Caco-2 (cell line): ENCODE measurements around the gene CKAP4. TPM values are rescaled to one million over a fixed set of nuclear protein-coding genes. Genes with fewer than 3 reads are reported as not detected.

Source experiments
- BruUV-seq: library from RNA; stranded (reverse); fragments of 400-500 nt; replicated peaks from 2 replicates; lab custom pipeline; 2021; lab: Mats Ljungman, UMichigan
- CTCF ChIA-PET: fragments of 300-600 bp; sonication (Branson Sonifier 250); formaldehyde crosslinking; loops from one replicate; lab custom pipeline; 2022; ENCODE audit warnings: antibody characterized with exemption; lab: Charles Lee
- POLR2A ChIA-PET: fragments of 300-600 bp; sonication (Branson Sonifier 250); formaldehyde crosslinking; loops from one replicate; lab custom pipeline; 2022; ENCODE audit warnings: antibody characterized with exemption; lab: Charles Lee
- DNase-seq, 2 experiments: peaks; one replicate each; pipeline versions ENCODE4 v3.0.0 to v3.0.0-alpha.2; 2020 to 2022
- H3K27me3 ChIP-seq: replicated peaks from 2 replicates; pipeline ENCODE4 v1.6.0; 2011; ENCODE audit warnings: low read length; ENCODE audit not compliant: control insufficient read depth, insufficient read depth
- H3K36me3 ChIP-seq: 2 replicates; pipeline ENCODE4 v1.5.1; 2011; ENCODE audit warnings: low read length; ENCODE audit not compliant: control insufficient read depth, insufficient read depth
- H3K4me1 ChIP-seq: fragments of 250-450 bp; sonication (Bioruptor Pico); 2 replicates; pipeline ENCODE4 v1.5.1; 2020; ENCODE audit warnings: mild to moderate bottlenecking
- H3K4me3 ChIP-seq: 2 replicates; pipeline ENCODE4 v1.5.1; 2011; ENCODE audit warnings: low read depth, mild to moderate bottlenecking, control low read depth, low read length
- H3K9me3 ChIP-seq: fragments of 250-450 bp; sonication (Bioruptor Pico); 2 replicates; pipeline ENCODE4 v1.5.1; 2020; ENCODE audit warnings: mild to moderate bottlenecking, moderate library complexity
- H3K27ac Mint-ChIP-seq: one replicate; pipeline ENCODE4 v1.8.0; 2022; ENCODE audit warnings: mixed read lengths; ENCODE audit not compliant: unreplicated experiment
- H3K27me3 Mint-ChIP-seq: one replicate; pipeline ENCODE4 v1.8.0; 2022; ENCODE audit warnings: mixed read lengths; ENCODE audit not compliant: insufficient read depth, unreplicated experiment
- H3K36me3 Mint-ChIP-seq: one replicate; pipeline ENCODE4 v1.8.0; 2022; ENCODE audit warnings: mild to moderate bottlenecking, mixed read lengths; ENCODE audit not compliant: insufficient read depth, unreplicated experiment
- H3K4me1 Mint-ChIP-seq: one replicate; pipeline ENCODE4 v1.8.0; 2022; ENCODE audit warnings: low read depth, mixed read lengths; ENCODE audit not compliant: unreplicated experiment
- H3K4me3 Mint-ChIP-seq: one replicate; pipeline ENCODE4 v1.8.0; 2022; ENCODE audit warnings: mild to moderate bottlenecking, moderate library complexity, mixed read lengths; ENCODE audit not compliant: unreplicated experiment
- H3K9me3 Mint-ChIP-seq: one replicate; pipeline ENCODE4 v1.8.0; 2022; ENCODE audit warnings: mixed read lengths; ENCODE audit not compliant: unreplicated experiment
- intact Hi-C: fragments of 100-400 bp; cut with micrococcal nuclease; formaldehyde crosslinking; loops from one replicate; pipeline ENCODE4 v1.10.0; 2022; ENCODE audit not compliant: unreplicated experiment
- total RNA-seq: library from RNA; stranded (reverse); gene quantifications from 2 replicates; pipeline ENCODE4 v1.2.3, GENCODE V29; 2022
- TF ChIP-seq, protein P1 (sequence below), 2 experiments: fragments of 200-600 bp in 1 of 2; IDR thresholded peaks; 1 replicate in 1 of 2; 2 replicates in 1 of 2; pipeline versions ENCODE4 v1.5.1 to v1.8.0; 2011 to 2022; ENCODE audit warnings: antibody characterized with exemption in 1 of 2, control low read depth in 1 of 2, inconsistent platforms in 1 of 2, low read depth in 1 of 2, low read length in 1 of 2, mild to moderate bottlenecking in 1 of 2, moderate library complexity in 1 of 2; ENCODE audit not compliant: insufficient read depth in 1 of 2, severe bottlenecking in 1 of 2, unreplicated experiment in 1 of 2

CKAP4 gene
- total RNA-seq, 1 experiment from 2014 or later: 63.1 TPM

DNA sequence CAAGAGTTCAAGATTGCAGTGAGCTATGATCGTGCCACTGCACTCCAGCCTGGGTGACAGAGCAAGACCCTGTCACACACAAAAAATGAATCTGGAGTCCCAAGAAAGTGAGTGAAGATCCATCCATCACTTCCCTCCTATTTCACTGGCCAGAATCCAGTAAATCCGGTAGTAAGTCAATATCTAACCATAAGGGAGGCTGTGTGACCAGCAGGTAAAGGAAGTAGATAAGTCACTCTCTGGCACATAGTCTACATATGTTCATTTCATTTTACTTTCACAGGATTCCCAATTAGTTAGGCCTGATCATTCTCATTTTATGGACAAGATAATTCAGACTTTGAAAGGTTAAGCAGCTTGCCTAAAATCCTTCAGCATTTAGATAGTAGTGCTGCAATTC, 42.8 kb upstream of the CKAP4 start:
- DNase-seq: no peak
- no TSS peak for BruUV-seq
- H3K4me1 Mint-ChIP-seq: peaks cover 7% of the 10 kb centered on the region
- Histone ChIP-seq H3K36me3 (no peaks in the 10 kb centered on the region), H3K27me3 (no peaks in the 10 kb centered on the region), H3K4me3 (no peak overlapping the region), H3K4me1 (peaks cover 15% of the 10 kb centered on the region), H3K9me3 (no peaks in the 10 kb centered on the region)
- POLR2A ChIA-PET: no interaction called here
- no peaks in the 10 kb centered on the region for H3K36me3 Mint-ChIP-seq
- H3K4me3 Mint-ChIP-seq: no peak overlapping the region
- H3K27ac Mint-ChIP-seq: no peak overlapping the region
- intact Hi-C loops: no loop called here
- H3K9me3 Mint-ChIP-seq: no peaks in the 10 kb centered on the region
- no peaks in the 10 kb centered on the region for H3K27me3 Mint-ChIP-seq
- TF ChIP-seq, protein P1, sequence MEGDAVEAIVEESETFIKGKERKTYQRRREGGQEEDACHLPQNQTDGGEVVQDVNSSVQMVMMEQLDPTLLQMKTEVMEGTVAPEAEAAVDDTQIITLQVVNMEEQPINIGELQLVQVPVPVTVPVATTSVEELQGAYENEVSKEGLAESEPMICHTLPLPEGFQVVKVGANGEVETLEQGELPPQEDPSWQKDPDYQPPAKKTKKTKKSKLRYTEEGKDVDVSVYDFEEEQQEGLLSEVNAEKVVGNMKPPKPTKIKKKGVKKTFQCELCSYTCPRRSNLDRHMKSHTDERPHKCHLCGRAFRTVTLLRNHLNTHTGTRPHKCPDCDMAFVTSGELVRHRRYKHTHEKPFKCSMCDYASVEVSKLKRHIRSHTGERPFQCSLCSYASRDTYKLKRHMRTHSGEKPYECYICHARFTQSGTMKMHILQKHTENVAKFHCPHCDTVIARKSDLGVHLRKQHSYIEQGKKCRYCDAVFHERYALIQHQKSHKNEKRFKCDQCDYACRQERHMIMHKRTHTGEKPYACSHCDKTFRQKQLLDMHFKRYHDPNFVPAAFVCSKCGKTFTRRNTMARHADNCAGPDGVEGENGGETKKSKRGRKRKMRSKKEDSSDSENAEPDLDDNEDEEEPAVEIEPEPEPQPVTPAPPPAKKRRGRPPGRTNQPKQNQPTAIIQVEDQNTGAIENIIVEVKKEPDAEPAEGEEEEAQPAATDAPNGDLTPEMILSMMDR (IDR thresholded peaks at IDR 0.05; ENCODE audit: insufficient read depth in 1 of 2, low read depth in 1 of 2, low read length in 1 of 2, severe bottlenecking in 1 of 2, unreplicated experiment in 1 of 2): no peak
- CTCF ChIA-PET: no interaction called here

DNA sequence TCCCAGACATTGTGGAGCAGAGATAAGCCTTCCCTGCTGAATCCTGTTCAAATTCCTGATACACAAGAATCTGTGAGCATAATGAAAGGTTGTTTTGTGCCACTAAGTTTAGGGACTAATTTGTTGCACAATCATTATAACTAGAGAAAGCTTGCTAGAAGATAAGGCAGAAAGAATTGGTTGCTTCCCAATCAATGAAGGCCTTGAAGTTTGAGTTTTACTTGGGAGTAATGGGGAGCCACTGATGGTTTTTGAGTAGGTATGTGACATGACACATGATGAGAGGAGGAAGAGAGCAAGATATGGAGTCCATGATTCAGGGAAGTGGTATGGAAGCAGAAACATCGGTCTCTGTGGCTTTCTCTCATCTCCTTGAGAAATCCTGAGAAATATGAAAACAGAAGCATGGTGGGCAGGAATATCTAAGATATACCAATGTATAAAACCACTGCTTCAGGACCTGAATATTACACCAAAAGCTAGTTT, 41.4 kb upstream of the CKAP4 start:
- Mint-ChIP-seq H3K36me3 (no peaks in the 10 kb centered on the region), H3K4me3 (no peak overlapping the region), H3K27me3 (no peaks in the 10 kb centered on the region), H3K9me3 (no peaks in the 10 kb centered on the region), H3K27ac (peak overlapping the region; percentile 92), H3K4me1 (peaks cover 16% of the 10 kb centered on the region)
- BruUV-seq: no TSS peak
- H3K4me1 ChIP-seq: peaks cover 15% of the 10 kb centered on the region
- no peaks in the 10 kb centered on the region for H3K36me3 ChIP-seq
- H3K4me3 ChIP-seq: no peak overlapping the region
- intact Hi-C loops: no loop called here
- TF ChIP-seq, protein P1 (IDR thresholded peaks at IDR 0.05; ENCODE audit: insufficient read depth in 1 of 2, low read depth in 1 of 2, low read length in 1 of 2, severe bottlenecking in 1 of 2, unreplicated experiment in 1 of 2): no peak
- ChIA-PET CTCF (no interaction called here), POLR2A (no interaction called here)
- no peaks in the 10 kb centered on the region for H3K27me3 ChIP-seq
- no peaks in the 10 kb centered on the region for H3K9me3 ChIP-seq
- no peak for DNase-seq

DNA sequence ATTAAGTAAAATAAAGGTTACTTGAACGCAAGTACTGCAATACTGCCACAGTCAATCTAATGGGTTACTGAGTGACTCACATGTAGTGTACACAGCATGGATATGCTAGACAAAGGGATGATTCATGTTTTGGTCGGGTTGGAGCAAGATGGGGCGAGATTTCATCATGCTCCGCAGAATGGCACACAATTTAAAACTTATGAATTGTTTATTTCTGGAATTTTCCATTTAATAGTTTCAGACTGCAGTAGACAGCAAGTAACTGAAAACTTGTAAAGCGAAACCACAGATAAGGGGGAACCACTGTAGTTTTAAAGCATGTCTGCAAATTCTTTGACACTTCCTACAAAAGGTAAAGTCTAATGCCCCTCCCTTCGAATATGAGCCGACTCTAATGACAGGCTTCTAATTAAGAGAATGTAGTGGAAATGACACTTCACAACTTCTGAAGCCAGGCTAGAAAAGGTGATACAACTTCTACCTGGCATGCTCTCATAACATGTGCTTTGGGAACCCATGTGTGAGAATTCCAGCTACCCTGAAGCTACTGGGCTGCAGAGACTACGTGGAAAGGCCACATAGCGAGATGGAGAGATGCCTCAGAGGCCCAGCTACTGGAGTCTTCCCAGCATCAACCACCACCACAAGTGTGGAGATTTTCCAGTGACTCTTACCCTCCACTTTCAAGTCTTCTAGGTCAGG, 40.8 kb upstream of the CKAP4 start:
- Mint-ChIP-seq H3K27me3 (no peaks in the 10 kb centered on the region), H3K36me3 (no peaks in the 10 kb centered on the region), H3K4me3 (no peak overlapping the region), H3K9me3 (no peaks in the 10 kb centered on the region), H3K27ac (peak overlapping the region; percentile 92), H3K4me1 (peaks cover 19% of the 10 kb centered on the region)
- Histone ChIP-seq H3K9me3 (no peaks in the 10 kb centered on the region), H3K27me3 (no peaks in the 10 kb centered on the region), H3K4me3 (no peak overlapping the region), H3K36me3 (no peaks in the 10 kb centered on the region), H3K4me1 (peaks cover 15% of the 10 kb centered on the region)
- ChIA-PET POLR2A (no interaction called here), CTCF (no interaction called here)
- intact Hi-C loops: no loop called here
- DNase-seq: peak; percentile 52 to 63
- TF ChIP-seq, protein P1 (IDR thresholded peaks at IDR 0.05; ENCODE audit: insufficient read depth in 1 of 2, low read depth in 1 of 2, low read length in 1 of 2, severe bottlenecking in 1 of 2, unreplicated experiment in 1 of 2): no peak
- no TSS peak for BruUV-seq
